Midbrain (tissue), 1 donor: ENCODE data around the gene PHF14.

Experiments used
- DNase-seq: peaks from one replicate; lab custom pipeline; 2025; lab: John Stamatoyannopoulos, UW

The PHF14 gene

GRCh38 chr7:11120068-11120664 lies 146.5 kb downstream of the PHF14 start:
- DNase-seq, result no peak

DNA sequence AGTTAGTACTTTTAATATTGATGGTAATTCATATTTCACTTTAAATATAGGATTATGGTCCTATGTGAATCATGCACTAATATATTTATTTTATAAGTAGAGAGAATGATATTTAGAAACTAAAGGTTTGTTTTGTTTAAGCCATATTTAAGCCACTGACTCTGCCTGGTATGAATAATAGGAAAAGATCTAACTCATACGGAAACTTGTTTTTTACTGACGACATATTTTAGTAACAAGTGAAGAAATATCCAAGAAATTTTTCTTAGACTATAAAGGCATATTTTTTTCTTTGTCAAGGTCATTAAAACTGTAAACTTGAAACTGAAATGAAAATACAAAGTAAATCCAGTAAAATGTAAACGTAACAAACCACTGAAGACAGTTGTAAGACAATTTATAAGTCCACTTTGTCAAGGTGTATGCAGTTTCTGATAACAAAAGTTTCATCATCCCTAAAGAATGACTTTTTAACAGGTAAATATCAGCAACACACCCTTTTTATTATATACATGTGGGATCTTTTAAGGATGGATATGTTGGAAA lies 147.1 kb downstream of the PHF14 start:
- no peak for DNase-seq

- DNase-seq, result no peak
Measured at GRCh38 chr7:11124856-11125559, 151.3 kb downstream of the PHF14 start.

GRCh38 chr7:11127114-11127785 lies 153.6 kb downstream of the PHF14 start:
- DNase-seq, result no peak

DNA sequence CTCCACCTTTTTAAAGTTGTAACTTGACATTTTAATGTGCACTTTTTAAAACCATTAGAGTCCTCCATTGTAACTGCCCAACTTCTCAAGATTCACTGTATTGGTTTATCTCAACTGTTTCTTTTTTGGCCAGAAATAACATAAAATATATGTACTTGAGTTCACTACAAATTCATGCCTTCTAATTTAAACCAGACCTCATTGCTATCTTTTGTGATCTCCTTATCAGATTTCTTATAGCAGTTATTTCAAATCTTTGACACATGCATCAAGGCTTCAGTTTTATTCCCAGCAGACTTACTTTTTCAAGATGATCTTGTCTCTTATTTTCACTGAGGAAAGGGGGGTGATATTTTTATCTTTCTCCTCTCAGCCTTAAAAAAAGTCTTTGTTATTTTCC lies 154.3 kb downstream of the PHF14 start:
- no peak for DNase-seq

DNA sequence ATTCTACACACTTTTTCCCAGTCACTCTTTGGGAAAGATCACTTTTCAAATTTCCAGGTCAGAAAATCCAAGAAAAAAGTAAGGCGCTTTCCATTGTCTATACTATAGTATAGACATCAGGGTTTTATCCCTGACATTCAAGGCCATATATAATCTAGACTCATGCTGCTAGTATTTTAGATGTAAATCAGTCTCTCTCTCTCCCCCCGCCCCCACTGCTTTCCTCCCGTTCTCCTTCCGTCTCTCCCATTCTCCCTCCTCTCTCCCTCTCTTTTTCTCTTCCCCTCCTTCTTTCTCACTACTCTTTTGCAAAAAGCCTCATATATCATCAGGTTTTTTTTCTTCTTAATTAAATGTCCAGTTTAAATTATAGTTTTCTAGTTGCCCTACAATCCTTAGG lies 154.8 kb downstream of the PHF14 start:
- no peak for DNase-seq

DNA sequence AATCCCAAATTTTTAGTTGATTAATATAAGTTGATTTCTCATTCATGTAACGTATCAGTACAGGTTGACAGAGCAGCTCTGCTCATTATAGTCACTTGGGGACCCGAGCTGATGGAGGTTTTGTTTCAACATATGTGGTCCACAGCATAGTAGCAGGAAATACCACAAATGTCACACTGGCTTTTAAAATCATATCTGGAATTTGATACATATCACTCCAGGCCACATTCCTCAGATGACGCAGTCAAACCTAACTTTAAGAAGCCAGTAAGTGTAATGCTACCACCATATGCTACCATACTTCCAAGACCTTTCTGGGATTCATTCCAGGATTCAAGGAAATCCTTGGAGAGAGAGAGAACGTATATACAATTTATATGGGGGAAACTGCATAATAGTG lies 156.3 kb downstream of the PHF14 start:
- no peak for DNase-seq

- DNase-seq, result no peak
Measured at GRCh38 chr7:11130601-11131000, 156.9 kb downstream of the PHF14 start.

DNA sequence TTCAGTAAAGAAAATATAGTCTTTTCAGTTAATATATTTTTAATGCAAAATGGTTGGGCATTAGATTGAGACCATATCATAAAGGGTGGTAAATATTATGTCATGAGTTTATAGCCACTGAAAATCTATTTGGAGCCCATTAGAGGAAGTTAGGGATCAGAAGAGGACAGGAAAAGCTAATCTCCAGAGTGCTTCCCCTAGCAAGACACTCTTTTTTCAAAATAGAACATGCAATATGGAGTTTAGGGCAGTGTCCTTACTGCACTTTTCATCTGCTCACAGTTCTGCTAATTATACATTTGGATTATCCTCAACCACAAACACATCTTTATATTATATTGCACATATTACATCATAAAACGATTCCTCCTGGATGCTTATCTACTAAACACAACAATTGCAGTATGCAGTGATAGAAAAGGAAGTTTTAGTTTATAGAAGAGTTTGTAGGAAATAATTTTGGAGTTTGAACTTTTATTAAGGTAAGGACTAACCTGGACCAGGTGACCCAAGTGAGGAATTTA lies 159.8 kb downstream of the PHF14 start:
- no peak for DNase-seq

DNA sequence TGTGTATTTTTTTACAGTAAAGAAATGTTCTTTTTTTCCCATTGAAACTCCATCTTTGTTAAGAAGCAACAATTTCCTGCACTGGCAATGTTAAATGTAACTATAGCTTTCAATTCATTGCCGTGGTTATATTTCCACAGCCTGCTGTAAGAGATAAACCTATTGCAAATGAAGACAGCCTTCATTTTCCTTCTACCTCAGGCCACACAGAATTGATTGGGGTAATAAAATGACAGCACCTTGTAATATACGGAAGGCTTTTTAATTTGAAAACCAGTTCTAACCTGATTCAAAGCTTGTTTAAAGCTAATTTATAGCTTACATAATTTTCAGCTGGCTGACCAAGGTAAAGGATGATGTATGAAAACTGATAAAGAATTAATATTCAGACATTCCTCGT lies 161.9 kb downstream of the PHF14 start:
- no peak for DNase-seq

DNA sequence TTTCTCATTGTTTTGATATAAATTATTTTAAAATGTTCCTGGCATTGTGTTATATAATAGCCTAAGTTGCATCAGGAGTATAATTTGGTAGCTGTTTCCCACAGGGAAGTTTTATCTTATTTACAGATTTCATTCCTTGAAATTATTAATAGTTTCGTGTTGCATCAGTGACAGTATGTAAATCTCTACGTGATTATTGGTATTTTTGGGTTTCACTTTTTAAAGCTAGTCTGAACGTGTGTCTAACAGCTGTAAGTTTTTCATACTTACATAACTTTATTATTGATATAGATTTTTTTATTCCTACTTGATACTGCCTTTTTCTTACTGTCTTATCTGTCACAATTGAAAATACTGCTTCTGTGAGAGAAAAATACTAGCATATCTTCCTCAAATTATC lies 167.9 kb downstream of the PHF14 start:
- no peak for DNase-seq

GRCh38 chr7:11153694-11154093 lies 180.0 kb downstream of the PHF14 start:
- DNase-seq, result no peak

DNA sequence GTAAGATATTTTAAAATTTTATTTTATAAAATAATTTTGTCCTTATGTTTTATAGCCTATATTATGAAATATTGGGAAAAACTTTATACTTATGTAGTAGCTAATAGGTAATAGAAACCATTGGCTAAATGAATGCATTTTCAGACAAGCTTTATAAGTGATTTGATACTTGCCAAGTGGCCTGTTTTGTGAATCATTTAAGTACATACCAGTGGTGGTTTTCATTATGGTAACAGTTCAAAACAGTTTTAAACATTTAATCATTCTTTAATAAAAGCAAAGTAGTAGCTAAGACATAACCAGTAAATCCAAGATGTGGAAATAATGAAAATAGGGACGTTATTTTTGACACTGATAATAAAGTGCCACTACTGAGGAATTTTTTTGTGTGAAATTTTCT lies 182.2 kb downstream of the PHF14 start:
- no peak for DNase-seq

DNA sequence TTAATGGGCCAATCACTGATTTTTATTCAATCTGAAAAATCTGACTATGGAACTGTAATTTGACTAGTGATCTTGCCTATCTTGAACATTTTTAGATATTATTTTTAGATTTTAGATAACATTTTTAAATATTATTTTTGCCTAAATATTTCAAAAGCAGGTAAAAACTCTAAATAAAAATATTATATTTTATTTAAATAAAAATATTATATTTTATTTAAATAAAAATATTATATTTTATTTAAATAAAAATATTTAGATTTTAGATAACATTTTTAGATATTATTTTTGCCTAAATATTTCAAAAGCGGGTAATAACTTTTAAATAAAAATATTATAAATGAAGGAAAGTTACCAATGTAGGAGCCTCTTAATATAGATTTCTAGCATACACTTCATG lies 187.8 kb downstream of the PHF14 start:
- DNase-seq, result no peak

DNA sequence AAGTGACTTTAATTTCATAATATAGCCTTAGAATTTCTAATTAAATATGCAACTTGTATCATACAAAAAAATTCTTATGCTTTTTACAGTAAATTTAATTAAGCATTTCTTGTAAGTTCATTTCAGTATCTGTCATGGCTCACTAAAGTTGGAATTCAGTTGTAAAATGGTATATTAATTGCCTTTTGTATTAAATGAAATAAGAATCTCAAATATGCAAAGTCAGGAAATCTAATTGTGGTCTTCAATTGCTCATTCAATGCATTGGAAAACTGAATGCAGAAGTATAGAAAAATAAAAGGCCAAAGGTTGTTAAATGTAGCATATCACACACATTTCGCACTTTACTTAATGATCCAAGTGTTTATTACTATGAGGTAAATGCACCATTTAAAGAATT lies 189.5 kb downstream of the PHF14 start:
- DNase-seq, result no peak

DNA sequence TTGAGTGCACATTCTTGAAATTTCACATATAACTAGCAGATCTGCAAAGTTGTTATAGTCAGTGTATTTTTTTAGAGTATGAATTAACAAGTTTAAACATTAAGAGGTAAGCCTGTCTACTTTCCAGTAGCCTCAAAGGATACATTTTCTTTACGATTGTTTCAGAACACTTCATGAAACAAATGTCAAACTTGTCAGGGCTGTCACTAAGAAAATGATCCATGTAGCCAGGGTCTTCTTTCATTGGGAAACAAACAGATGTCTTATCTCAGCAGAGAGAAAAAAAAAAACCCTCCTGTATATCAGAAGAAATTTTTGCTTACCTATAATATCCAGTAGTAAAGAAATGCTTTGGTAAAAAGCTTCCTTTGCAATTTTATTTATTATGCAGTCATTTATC lies 192.4 kb downstream of the PHF14 start:
- no peak for DNase-seq

DNA sequence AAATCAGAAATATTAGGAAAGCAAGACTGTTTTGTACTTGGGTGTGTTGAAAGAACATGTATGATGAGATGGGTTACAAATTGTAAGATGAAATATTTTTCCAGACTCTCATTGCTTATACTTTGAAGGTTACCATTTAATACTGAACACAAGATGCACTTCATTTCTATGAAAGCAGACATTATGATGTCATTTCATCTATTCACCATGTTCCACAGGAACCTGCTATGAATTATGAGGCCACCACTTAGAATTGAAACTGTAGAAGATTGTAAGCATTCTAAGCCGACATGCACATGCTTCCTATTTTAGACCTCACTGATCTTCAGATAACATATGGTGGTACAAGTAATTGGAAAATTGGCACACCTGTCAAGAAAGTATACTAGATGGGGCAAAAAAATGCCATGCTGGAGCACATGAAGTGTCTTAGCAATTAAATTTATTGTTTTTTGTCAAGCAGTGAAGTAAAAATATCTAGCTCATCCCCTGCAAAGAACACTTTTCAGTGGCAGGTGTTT lies 195.0 kb downstream of the PHF14 start:
- DNase-seq, result no peak

DNA sequence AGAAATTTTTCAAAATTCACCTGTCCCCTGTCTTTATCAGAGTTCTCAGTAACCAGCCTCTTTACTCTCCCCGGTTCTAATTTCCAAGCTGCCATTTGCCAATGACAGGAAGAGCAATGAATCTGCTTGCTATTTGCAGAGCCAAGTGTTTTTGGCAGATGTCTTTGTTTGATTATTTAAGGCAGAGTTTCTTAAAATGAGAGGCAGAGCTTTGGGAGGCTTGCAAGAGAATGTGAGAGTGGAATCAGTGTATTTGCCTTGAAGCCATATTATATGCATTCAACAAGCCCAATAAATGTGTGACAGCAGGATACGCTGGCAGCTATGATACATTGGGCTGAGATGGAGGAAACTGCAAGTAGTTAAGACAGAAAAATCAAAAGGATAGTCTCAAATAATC lies 196.5 kb downstream of the PHF14 start:
- no peak for DNase-seq

DNA sequence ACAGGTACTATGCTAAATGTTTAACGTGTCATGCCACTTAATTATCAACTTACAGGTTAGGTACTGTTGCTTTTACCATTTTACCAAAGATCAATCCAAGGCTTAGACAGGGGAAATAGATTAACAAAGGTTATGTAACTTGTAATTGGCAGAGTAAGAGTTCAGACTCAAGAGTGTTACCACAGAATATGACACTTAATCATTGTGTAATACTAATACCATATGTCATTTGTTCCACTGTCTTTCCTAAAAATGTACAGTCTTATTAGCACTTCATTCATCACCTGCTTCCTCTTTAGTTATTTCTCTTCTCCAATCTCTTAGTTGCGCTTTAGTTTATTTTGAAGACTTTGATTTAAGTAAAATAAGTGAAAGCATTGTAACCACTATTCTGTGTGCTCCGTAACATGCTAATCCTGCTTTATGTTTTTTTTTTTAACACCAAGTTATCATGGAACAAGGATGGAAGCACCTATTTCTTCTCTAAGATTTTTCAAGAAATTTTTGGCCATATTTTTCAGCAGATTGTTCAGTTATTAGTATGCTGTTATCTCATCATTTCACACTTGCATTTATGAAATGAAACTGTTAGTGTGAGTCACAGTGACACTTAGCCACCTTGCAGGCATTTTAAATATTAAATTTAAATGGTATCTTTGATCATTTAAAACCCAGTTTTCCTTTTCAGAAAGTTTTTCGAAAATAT lies 197.3 kb downstream of the PHF14 start:
- no peak for DNase-seq

- DNase-seq, result no peak
Measured at GRCh38 chr7:11171569-11172192, 198.0 kb downstream of the PHF14 start.

DNA sequence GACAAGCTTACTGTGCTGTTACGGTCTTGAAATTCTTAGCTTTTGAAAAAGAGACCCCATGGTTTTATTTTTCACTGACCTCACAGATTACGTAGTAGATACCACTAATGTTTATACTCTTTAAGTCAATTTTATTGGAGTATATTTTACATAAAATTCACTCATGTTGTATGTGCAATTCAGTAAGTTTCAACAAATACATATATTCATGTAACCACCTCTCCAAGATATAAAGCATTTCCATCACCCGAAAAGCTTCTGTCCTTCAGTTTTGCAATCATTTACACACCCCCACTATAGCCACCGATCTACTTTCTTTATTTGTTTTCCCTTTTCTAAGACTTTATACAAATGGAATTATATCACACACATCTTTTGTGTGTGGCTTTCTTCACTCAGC lies 199.2 kb downstream of the PHF14 start:
- DNase-seq, result no peak

DNA sequence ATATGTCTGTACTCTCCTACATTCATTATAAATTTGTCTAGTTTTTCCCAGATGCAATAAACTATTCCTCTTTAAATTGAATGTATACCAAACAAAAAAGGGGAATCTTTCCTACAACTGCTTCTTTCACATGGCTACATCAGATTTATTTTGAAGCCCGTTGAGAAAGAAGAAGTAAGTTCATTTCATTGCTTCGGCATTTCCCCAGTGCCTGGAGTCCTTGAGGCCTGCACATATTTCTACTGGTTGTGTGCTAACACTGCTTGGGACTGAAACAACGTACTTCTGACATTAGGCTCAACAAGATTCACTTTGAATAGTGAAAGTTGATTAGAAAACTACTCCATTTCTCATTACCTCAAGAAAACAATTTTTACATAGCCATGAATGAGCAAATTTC lies 201.7 kb downstream of the PHF14 start:
- DNase-seq, result no peak
